Cardiac muscle cell (in vitro differentiated cells and primary cell): Measurements from ENCODE around the gene DCDC2B. TPM values are rescaled to one million over a fixed set of nuclear protein-coding genes. Genes with fewer than 3 reads are reported as not detected.
"Not testable (repeated sequence)": the region's sequence is repeated elsewhere in the genome, so short reads cannot be mapped to it uniquely, and the experiment has no call there.

Source experiments
- DNase-seq, 2 donors: peaks; one replicate each; pipeline versions ENCODE4 v3.0.0 to v3.0.0-alpha.2; 2010 to 2017; ENCODE audit warnings: low read depth in 1 of 2, low spot score in 1 of 2
- H3K27ac ChIP-seq: fragments of 200-600 bp; sonication (generic); 2 replicates; pipeline ENCODE4 v1.5.1; 2016
- H3K27me3 ChIP-seq: fragments of 200-600 bp; sonication (generic); 2 replicates; pipeline ENCODE4 v1.6.0; 2016; ENCODE audit warnings: control low read depth
- H3K36me3 ChIP-seq: fragments of 200-600 bp; sonication (generic); 2 replicates; pipeline ENCODE4 v1.5.1; 2016; ENCODE audit warnings: control low read depth
- H3K4me1 ChIP-seq: fragments of 200-600 bp; sonication (generic); 2 replicates; pipeline ENCODE4 v1.8.1; 2017; ENCODE audit warnings: low read depth, mild to moderate bottlenecking, mixed run types
- H3K4me3 ChIP-seq: fragments of 200-600 bp; sonication (generic); 2 replicates; pipeline ENCODE4 v1.5.1; 2016; ENCODE audit warnings: mild to moderate bottlenecking
- H3K9me3 ChIP-seq: fragments of 200-600 bp; sonication (generic); 2 replicates; pipeline ENCODE4 v1.5.1; 2017; ENCODE audit warnings: low read depth, mild to moderate bottlenecking, control low read depth
- polyA plus RNA-seq: library from polyadenylated mRNA; unstranded; fragments of >200 nt; fragmentation: Nextera tagmentation; extraction: Ambion mirVana; gene quantifications from 2 replicates; pipeline ENCODE4 v1.2.1, GENCODE V29; 2016
- total RNA-seq: library from RNA; depleted of rRNA; stranded (reverse); fragments of >200 nt; gene quantifications from 2 replicates; pipeline ENCODE4 v1.2.3, GENCODE V29; 2016
- TF ChIP-seq, protein P1 (sequence below): IDR thresholded peaks from 2 replicates; pipeline ENCODE4 v1.5.1; 2012; ENCODE audit warnings: low read depth, mild to moderate bottlenecking, low read length

The DCDC2B gene
- total RNA-seq = not detected in 2 replicates
- 0.64 and 0.72 TPM in 2 replicates for polyA plus RNA-seq

DNA sequence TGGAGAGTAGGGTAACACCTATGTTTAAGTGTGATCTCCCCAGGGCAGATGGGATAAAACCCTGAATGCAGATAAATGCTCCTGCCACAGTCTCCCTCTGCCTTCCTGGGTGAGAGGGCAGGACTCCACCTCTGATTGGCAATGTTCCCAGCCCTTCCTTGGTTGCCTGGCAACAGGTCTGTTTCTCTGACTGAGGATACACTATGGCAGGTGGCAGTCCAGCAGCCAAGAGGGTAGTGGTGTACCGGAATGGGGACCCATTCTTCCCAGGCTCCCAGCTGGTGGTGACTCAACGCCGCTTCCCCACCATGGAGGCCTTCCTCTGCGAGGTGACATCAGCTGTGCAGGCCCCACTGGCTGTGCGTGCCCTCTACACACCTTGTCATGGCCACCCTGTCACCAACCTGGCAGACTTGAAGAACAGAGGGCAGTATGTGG is at the start of gene DCDC2B:
DCDC2B (plus strand) TSS at position 199 of the 438 bp plus-strand sequence; CDS start at position 204, 5 bp downstream.
- peaks cover 1% of the 10 kb centered on the region for H3K36me3 ChIP-seq
- H3K9me3 ChIP-seq = no peaks in the 10 kb centered on the region
- no peak within 1 kb of the TSS for H3K4me3 ChIP-seq
- DNase-seq = peak in 1 of 2 donors; percentile 51
- TF ChIP-seq, protein P1, sequence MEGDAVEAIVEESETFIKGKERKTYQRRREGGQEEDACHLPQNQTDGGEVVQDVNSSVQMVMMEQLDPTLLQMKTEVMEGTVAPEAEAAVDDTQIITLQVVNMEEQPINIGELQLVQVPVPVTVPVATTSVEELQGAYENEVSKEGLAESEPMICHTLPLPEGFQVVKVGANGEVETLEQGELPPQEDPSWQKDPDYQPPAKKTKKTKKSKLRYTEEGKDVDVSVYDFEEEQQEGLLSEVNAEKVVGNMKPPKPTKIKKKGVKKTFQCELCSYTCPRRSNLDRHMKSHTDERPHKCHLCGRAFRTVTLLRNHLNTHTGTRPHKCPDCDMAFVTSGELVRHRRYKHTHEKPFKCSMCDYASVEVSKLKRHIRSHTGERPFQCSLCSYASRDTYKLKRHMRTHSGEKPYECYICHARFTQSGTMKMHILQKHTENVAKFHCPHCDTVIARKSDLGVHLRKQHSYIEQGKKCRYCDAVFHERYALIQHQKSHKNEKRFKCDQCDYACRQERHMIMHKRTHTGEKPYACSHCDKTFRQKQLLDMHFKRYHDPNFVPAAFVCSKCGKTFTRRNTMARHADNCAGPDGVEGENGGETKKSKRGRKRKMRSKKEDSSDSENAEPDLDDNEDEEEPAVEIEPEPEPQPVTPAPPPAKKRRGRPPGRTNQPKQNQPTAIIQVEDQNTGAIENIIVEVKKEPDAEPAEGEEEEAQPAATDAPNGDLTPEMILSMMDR = no peak
- no peak within 1 kb of the TSS for H3K27ac ChIP-seq
- H3K27me3 ChIP-seq = no peaks in the 10 kb centered on the region
- no peaks in the 10 kb centered on the region for H3K4me1 ChIP-seq

DNA sequence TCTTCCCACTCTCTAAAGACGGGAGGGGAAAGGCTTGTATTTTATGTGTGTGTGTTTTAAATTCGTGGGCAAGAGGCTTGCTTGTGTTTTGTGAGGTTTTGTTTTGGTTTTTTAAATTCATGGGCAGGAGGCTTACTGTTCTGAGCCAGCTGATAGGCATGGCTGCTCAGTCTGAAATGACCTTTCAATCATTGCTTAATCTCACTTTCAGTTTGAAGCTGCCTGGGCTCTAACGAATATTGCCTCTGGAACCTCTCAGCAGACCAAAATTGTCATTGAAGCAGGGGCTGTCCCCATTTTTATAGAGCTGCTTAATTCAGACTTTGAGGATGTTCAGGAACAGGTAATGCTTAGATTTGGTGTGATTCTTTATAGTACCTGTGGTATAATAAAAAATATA is 49.7 kb upstream of the DCDC2B start:
- H3K4me3 ChIP-seq = no peak overlapping the region
- peaks cover 65% of the 10 kb centered on the region for H3K36me3 ChIP-seq
- H3K9me3 ChIP-seq = no peaks in the 10 kb centered on the region
- TF ChIP-seq, protein P1 = no peak
- DNase-seq = no peak
- no peak overlapping the region for H3K27ac ChIP-seq
- no peaks in the 10 kb centered on the region for H3K27me3 ChIP-seq
- no peaks in the 10 kb centered on the region for H3K4me1 ChIP-seq

DNA sequence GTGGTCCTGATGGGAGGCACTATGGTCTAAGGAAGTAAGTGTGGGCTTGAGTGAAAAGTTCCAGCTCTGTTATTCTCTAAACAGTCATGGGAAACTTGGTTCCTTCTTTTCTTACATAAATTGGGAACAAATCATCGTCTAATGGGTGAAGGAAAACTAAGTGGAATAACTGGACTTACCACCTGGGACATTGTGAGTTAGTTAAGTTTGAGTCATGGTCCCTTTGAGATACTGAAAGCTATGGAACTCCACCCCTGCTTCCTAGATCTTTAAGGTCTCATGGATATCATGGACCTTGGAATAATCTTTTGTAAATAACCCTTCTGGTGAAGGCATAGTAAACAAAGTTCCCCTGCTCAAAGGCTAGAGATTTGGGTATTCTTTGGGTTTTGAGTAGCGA is 45.5 kb upstream of the DCDC2B start:
- no peak for DNase-seq
- H3K4me3 ChIP-seq = no peak overlapping the region
- no peak overlapping the region for H3K27ac ChIP-seq
- TF ChIP-seq, protein P1 = no peak
- H3K4me1 ChIP-seq = no peaks in the 10 kb centered on the region
- H3K9me3 ChIP-seq = no peaks in the 10 kb centered on the region
- H3K27me3 ChIP-seq = no peaks in the 10 kb centered on the region
- peaks cover 67% of the 10 kb centered on the region for H3K36me3 ChIP-seq

DNA sequence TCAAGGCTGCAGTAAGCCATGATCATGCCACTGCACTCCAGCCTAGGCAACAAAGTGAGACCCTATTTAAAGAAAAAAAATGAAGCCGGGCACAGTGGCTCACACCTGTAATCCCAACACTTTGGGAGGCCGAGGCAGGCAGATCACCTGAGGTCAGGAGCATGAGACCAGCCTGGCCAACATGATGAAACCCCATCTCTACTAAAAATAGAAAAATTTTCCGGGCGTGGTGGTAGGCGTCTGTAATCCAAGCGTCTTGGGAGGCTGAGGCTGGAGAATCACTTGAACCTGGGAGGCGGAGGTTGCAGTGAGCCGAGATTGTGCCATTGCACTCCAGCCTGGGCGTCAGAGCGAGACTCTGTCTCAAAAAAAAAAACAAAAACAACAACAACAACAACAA is 43.3 kb upstream of the DCDC2B start:
- not testable (repeated sequence) for H3K27ac ChIP-seq
- peaks cover 52% of the 10 kb centered on the region for H3K36me3 ChIP-seq

DNA sequence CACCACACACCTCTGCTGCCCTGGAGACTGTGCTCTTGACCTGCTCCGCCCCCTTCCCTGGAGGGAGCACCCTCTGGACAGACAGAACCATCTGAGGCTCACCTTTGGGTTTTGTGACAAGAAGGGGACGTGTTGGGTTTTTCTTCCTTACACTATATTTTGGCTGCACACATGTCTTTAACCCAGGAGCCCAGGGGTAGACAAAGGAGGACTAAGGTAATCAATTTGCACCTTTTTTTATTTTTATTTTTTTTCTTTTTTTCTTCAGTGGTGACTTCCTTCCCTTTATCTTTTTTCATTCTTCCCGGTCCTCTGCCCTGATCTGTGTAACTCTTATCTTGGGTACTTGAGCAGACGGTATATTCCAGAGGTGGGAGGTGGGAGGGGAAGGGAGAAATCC is 37.9 kb upstream of the DCDC2B start:
- DNase-seq = peak in 1 of 2 donors; percentile 8
- peaks cover 27% of the 10 kb centered on the region for H3K4me1 ChIP-seq

More for the DNA sequence above, 43.3 kb upstream of the DCDC2B start:
- not testable (repeated sequence) for H3K27me3 ChIP-seq, H3K4me3 ChIP-seq, DNase-seq, H3K9me3 ChIP-seq
- peaks cover 10% of the 10 kb centered on the region for H3K4me1 ChIP-seq

DNA sequence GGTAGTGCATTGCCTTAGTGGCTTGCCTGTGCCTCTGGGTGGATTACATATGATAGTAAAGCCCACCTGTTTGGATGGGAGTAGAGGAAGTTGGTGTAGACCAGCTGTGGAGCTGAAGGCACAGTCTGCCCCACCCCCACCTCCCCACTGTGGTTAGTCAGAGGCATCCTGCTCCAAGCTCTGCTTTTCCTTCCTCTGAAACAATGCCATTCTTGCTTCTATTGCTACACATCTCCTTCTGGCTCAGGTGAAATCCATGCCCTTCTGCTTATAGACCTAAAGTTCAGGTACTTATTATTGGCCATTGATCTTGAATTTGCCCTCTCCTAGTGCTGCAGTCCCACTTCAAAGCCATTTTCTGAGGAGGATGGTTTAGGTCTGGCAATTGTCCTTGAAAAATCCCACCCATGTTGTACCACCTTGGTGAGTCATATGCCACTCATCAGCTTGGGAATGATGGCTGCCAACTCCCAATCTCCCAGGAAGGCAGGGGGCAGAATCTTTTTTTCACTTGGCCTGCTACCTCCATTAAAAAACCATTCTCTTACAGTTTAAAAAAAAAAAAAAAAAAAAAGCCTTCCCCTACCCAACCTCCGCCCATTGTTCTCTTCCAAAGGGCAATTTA is 36.2 kb upstream of the DCDC2B start:
- DNase-seq = peak in 1 of 2 donors; percentile 33
- Histone ChIP-seq H3K9me3 (no peaks in the 10 kb centered on the region), H3K36me3 (peaks cover 14% of the 10 kb centered on the region), H3K27ac (no peak overlapping the region), H3K4me3 (no peak overlapping the region), H3K27me3 (no peaks in the 10 kb centered on the region), H3K4me1 (peaks cover 27% of the 10 kb centered on the region)
- TF ChIP-seq, protein P1 = no peak

More for the DNA sequence above, 37.9 kb upstream of the DCDC2B start:
- Histone ChIP-seq H3K4me3 (no peak overlapping the region), H3K27ac (peak overlapping the region; percentile 83), H3K9me3 (no peaks in the 10 kb centered on the region), H3K27me3 (no peaks in the 10 kb centered on the region), H3K36me3 (peaks cover 26% of the 10 kb centered on the region)
- TF ChIP-seq, protein P1 = no peak
